Neural cell (in vitro differentiated cells): ENCODE measurements around the gene HOXD3.

Experiments used
- EP300 ChIP-seq: fragments of 450-650 bp; conservative IDR thresholded peaks from 2 replicates; pipeline ENCODE4 v1.6.1; 2014; ENCODE audit warnings: antibody characterized with exemption, mild to moderate bottlenecking, moderate library complexity; ENCODE audit not compliant: poor library complexity, severe bottlenecking
- TF ChIP-seq, protein P1 (sequence below): fragments of 450-650 bp; IDR thresholded peaks from 2 replicates; pipeline ENCODE4 v1.5.1; 2014; ENCODE audit warnings: antibody characterized with exemption, mild to moderate bottlenecking, moderate library complexity; ENCODE audit not compliant: poor library complexity, severe bottlenecking
- TF ChIP-seq, protein P2 (sequence below): IDR thresholded peaks from 2 replicates; pipeline ENCODE4 v1.6.1; 2012; ENCODE audit warnings: borderline replicate concordance

DNA sequence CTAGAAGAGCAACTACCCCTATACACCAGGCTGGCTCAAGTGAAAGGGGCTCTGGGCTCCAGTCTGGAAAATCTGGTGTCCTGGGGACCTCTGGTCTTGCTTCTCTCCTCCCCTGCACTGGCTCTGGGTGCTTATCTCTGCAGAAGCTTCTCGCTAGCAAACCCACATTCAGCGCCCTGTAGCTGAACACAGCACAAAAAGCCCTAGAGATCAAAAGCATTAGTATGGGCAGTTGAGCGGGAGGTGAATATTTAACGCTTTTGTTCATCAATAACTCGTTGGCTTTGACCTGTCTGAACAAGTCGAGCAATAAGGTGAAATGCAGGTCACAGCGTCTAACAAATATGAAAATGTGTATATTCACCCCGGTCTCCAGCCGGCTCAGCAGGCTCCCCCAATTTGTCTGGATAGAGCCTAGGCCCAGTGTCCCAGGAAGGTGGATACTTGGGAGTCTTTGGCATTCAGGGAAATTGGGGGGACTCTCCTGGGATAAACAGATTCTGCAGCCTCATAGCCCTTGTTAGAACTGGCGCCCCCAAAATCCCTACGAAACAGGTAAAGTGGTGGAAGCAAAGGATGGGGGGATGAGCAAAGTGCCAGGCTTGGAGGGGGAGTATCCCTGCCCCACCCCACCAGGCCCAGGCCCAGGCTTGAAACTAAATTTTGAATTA is 8.2 kb upstream of the HOXD3 start:
- TF ChIP-seq, protein P1, sequence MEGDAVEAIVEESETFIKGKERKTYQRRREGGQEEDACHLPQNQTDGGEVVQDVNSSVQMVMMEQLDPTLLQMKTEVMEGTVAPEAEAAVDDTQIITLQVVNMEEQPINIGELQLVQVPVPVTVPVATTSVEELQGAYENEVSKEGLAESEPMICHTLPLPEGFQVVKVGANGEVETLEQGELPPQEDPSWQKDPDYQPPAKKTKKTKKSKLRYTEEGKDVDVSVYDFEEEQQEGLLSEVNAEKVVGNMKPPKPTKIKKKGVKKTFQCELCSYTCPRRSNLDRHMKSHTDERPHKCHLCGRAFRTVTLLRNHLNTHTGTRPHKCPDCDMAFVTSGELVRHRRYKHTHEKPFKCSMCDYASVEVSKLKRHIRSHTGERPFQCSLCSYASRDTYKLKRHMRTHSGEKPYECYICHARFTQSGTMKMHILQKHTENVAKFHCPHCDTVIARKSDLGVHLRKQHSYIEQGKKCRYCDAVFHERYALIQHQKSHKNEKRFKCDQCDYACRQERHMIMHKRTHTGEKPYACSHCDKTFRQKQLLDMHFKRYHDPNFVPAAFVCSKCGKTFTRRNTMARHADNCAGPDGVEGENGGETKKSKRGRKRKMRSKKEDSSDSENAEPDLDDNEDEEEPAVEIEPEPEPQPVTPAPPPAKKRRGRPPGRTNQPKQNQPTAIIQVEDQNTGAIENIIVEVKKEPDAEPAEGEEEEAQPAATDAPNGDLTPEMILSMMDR: no peak
- TF ChIP-seq EP300: no peak
- TF ChIP-seq, protein P2, sequence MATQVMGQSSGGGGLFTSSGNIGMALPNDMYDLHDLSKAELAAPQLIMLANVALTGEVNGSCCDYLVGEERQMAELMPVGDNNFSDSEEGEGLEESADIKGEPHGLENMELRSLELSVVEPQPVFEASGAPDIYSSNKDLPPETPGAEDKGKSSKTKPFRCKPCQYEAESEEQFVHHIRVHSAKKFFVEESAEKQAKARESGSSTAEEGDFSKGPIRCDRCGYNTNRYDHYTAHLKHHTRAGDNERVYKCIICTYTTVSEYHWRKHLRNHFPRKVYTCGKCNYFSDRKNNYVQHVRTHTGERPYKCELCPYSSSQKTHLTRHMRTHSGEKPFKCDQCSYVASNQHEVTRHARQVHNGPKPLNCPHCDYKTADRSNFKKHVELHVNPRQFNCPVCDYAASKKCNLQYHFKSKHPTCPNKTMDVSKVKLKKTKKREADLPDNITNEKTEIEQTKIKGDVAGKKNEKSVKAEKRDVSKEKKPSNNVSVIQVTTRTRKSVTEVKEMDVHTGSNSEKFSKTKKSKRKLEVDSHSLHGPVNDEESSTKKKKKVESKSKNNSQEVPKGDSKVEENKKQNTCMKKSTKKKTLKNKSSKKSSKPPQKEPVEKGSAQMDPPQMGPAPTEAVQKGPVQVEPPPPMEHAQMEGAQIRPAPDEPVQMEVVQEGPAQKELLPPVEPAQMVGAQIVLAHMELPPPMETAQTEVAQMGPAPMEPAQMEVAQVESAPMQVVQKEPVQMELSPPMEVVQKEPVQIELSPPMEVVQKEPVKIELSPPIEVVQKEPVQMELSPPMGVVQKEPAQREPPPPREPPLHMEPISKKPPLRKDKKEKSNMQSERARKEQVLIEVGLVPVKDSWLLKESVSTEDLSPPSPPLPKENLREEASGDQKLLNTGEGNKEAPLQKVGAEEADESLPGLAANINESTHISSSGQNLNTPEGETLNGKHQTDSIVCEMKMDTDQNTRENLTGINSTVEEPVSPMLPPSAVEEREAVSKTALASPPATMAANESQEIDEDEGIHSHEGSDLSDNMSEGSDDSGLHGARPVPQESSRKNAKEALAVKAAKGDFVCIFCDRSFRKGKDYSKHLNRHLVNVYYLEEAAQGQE: no peak
